IPS-18c (cell line): Measurements from ENCODE around the gene SHISA9.

Experiments used
- H3K4me3 ChIP-seq: 2 replicates; pipeline ENCODE4 v1.7.0; 2013; ENCODE audit warnings: low read depth, mild to moderate bottlenecking, low read length, moderate library complexity; ENCODE audit not compliant: insufficient read depth
- H3K9me3 ChIP-seq: one replicate; pipeline ENCODE4 v1.6.1; 2013; ENCODE audit warnings: mild to moderate bottlenecking, low read length, moderate library complexity; ENCODE audit not compliant: control insufficient read depth, insufficient read depth

Gene SHISA9

GRCh38 chr16:13289515-13289914 lies 388.1 kb downstream of the SHISA9 start:
- no peak overlapping the region for H3K4me3 ChIP-seq
- no peaks in the 10 kb centered on the region for H3K9me3 ChIP-seq
